Measurements from ENCODE around the gene GPX2. TPM values are rescaled to one million over a fixed set of nuclear protein-coding genes. Genes with fewer than 3 reads are reported as not detected.

GPX2 gene
- not detected in 2 replicates for total RNA-seq (ENCODE audit: low replicate concordance)

GRCh38 chr14:64942531-64943111, at the start of gene GPX2:
GPX2 (minus strand) TSS chr14:64942745; CDS start chr14:64942726, 19 bp downstream.
- no peak within 1 kb of the TSS for H3K27ac ChIP-seq
- Mint-ChIP-seq H3K27me3 (ENCODE audit: insufficient read depth, low read depth) (peaks cover 5% of the 10 kb centered on the region), H3K4me1 (no peaks in the 10 kb centered on the region), H3K27ac (no peak within 1 kb of the TSS), H3K36me3 (peaks cover 10% of the 10 kb centered on the region), H3K9me3 (no peaks in the 10 kb centered on the region), H3K4me3 (no peak within 1 kb of the TSS)
- peaks cover 10% of the 10 kb centered on the region for H4K20me1 ChIP-seq (ENCODE audit: low read depth)
- no peak within 1 kb of the TSS for H3K4me3 ChIP-seq
- H3K4me1 ChIP-seq = no peaks in the 10 kb centered on the region
- no peaks in the 10 kb centered on the region for H3K27me3 ChIP-seq
- H3K36me3 ChIP-seq = no peaks in the 10 kb centered on the region
- H3F3A ChIP-seq (ENCODE audit: low read depth) = no peaks in the 10 kb centered on the region
- DNase-seq (ENCODE audit: low spot score) = no peak
- H3K4me2 ChIP-seq = no peak within 1 kb of the TSS
- TF ChIP-seq, protein P1, sequence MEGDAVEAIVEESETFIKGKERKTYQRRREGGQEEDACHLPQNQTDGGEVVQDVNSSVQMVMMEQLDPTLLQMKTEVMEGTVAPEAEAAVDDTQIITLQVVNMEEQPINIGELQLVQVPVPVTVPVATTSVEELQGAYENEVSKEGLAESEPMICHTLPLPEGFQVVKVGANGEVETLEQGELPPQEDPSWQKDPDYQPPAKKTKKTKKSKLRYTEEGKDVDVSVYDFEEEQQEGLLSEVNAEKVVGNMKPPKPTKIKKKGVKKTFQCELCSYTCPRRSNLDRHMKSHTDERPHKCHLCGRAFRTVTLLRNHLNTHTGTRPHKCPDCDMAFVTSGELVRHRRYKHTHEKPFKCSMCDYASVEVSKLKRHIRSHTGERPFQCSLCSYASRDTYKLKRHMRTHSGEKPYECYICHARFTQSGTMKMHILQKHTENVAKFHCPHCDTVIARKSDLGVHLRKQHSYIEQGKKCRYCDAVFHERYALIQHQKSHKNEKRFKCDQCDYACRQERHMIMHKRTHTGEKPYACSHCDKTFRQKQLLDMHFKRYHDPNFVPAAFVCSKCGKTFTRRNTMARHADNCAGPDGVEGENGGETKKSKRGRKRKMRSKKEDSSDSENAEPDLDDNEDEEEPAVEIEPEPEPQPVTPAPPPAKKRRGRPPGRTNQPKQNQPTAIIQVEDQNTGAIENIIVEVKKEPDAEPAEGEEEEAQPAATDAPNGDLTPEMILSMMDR (IDR thresholded peaks at IDR 0.05) = no peak
- TF ChIP-seq EZH2 (IDR thresholded peaks at IDR 0.05) (no peak), EZH2phosphoT487 (IDR thresholded peaks at IDR 0.05) (no peak)
- no peak within 1 kb of the TSS for H3K9ac ChIP-seq
- no peak within 1 kb of the TSS for H2AFZ ChIP-seq (replicated peaks)
- H3K79me2 ChIP-seq (ENCODE audit: low read depth) = no peaks in the 10 kb centered on the region
- H3K9me3 ChIP-seq (ENCODE audit: low read depth) = no peaks in the 10 kb centered on the region

GRCh38 chr14:64990939-64991338, 48.4 kb upstream of the GPX2 start:
- Mint-ChIP-seq H3K27me3 (ENCODE audit: insufficient read depth, low read depth) (peaks cover under 1% of the 10 kb centered on the region), H3K36me3 (no peaks in the 10 kb centered on the region), H3K4me1 (peaks cover 12% of the 10 kb centered on the region), H3K4me3 (no peak overlapping the region), H3K27ac (no peak overlapping the region), H3K9me3 (no peaks in the 10 kb centered on the region)
- no peak for TF ChIP-seq EZH2 (IDR thresholded peaks at IDR 0.05)
- TF ChIP-seq, protein P1 (IDR thresholded peaks at IDR 0.05) = no peak
- TF ChIP-seq EZH2phosphoT487 (IDR thresholded peaks at IDR 0.05) = no peak
- H3K27ac ChIP-seq = no peak overlapping the region
- H3K4me2 ChIP-seq = no peak overlapping the region
- no peak overlapping the region for H3K9ac ChIP-seq
- H3K36me3 ChIP-seq = no peaks in the 10 kb centered on the region
- H3K27me3 ChIP-seq = peaks cover 6% of the 10 kb centered on the region
- DNase-seq (ENCODE audit: low spot score) = no peak
- H3K79me2 ChIP-seq (ENCODE audit: low read depth) = peaks cover 24% of the 10 kb centered on the region
- peaks cover 7% of the 10 kb centered on the region for H3K4me1 ChIP-seq
- no peak overlapping the region for H3K4me3 ChIP-seq
- H3K9me3 ChIP-seq (ENCODE audit: low read depth) = no peaks in the 10 kb centered on the region
- no peaks in the 10 kb centered on the region for H4K20me1 ChIP-seq (ENCODE audit: low read depth)
- H3F3A ChIP-seq (ENCODE audit: low read depth) = no peaks in the 10 kb centered on the region
- no peak overlapping the region for H2AFZ ChIP-seq (replicated peaks)

GRCh38 chr14:64990296-64990695, 47.8 kb upstream of the GPX2 start:
- DNase-seq (ENCODE audit: low spot score) = no peak
- Histone ChIP-seq H2AFZ (replicated peaks) (no peak overlapping the region), H3K4me2 (no peak overlapping the region), H4K20me1 (ENCODE audit: low read depth) (no peaks in the 10 kb centered on the region), H3K79me2 (ENCODE audit: low read depth) (peaks cover 24% of the 10 kb centered on the region), H3K36me3 (no peaks in the 10 kb centered on the region), H3K27me3 (peaks cover 12% of the 10 kb centered on the region), H3K9me3 (ENCODE audit: low read depth) (no peaks in the 10 kb centered on the region), H3K27ac (no peak overlapping the region), H3F3A (ENCODE audit: low read depth) (no peaks in the 10 kb centered on the region), H3K4me1 (peaks cover 7% of the 10 kb centered on the region), H3K9ac (no peak overlapping the region), H3K4me3 (no peak overlapping the region)
- Mint-ChIP-seq H3K4me3 (no peak overlapping the region), H3K4me1 (peaks cover 13% of the 10 kb centered on the region), H3K27ac (no peak overlapping the region), H3K9me3 (no peaks in the 10 kb centered on the region), H3K27me3 (ENCODE audit: insufficient read depth, low read depth) (peaks cover 3% of the 10 kb centered on the region), H3K36me3 (no peaks in the 10 kb centered on the region)
- TF ChIP-seq EZH2phosphoT487 (IDR thresholded peaks at IDR 0.05) (no peak), EZH2 (IDR thresholded peaks at IDR 0.05) (no peak)
- TF ChIP-seq, protein P1 (IDR thresholded peaks at IDR 0.05) = no peak
